HepG2 (cell line): ENCODE measurements around the gene FAM111A. TPM values are rescaled to one million over a fixed set of nuclear protein-coding genes. Genes with fewer than 3 reads are reported as not detected.

Experiments
- CCAR2 ChIP-seq: fragments of 200-400 bp; formaldehyde crosslinking; optimal IDR thresholded peaks from 2 replicates; pipeline ENCODE3; 2018; ENCODE audit warnings: low read depth, mild to moderate bottlenecking, low read length, moderate library complexity
- E2F2 ChIP-seq: sonication (generic); formaldehyde crosslinking; IDR thresholded peaks from 2 replicates; pipeline ENCODE4 v1.4.0; 2020; ENCODE audit warnings: missing genetic modification reagents, borderline replicate concordance
- FOXA3 ChIP-seq: IDR thresholded peaks from 2 replicates; pipeline ENCODE4 v1.6.1; 2016; ENCODE audit warnings: missing genetic modification reagents, missing compliant biosample characterization
- KAT2B ChIP-seq: fragments of 150-350 bp; IDR thresholded peaks from 2 replicates; pipeline ENCODE4 v1.6.1; 2014; ENCODE audit warnings: low read depth, low read length, borderline replicate concordance
- NBN ChIP-seq: fragments of 450-650 bp; conservative IDR thresholded peaks from 2 replicates; pipeline ENCODE4 v1.6.1; 2017
- NFATC3 ChIP-seq: sonication (generic); formaldehyde crosslinking; IDR thresholded peaks from 2 replicates; pipeline ENCODE4 v1.5.1; 2020; ENCODE audit warnings: mild to moderate bottlenecking, missing genetic modification reagents
- PHF20 ChIP-seq: sonication (generic); formaldehyde crosslinking; IDR thresholded peaks from 2 replicates; pipeline ENCODE4 v1.5.0; 2020; ENCODE audit warnings: mild to moderate bottlenecking, missing genetic modification reagents
- RXRB ChIP-seq: IDR thresholded peaks from 2 replicates; pipeline ENCODE4 v1.6.1; 2016; ENCODE audit warnings: borderline replicate concordance, missing genetic modification reagents, missing compliant biosample characterization
- SMAD9 ChIP-seq: sonication (generic); formaldehyde crosslinking; IDR thresholded peaks from 2 replicates; pipeline ENCODE4 v1.5.1; 2020; ENCODE audit warnings: mild to moderate bottlenecking, missing genetic modification reagents
- SOX6 ChIP-seq, 2 experiments: fragments of 450-650 bp in 1 of 2; sonication (generic) in 1 of 2; formaldehyde crosslinking in 1 of 2; IDR thresholded peaks; 2 replicates each; pipeline versions ENCODE4 v1.4.0 to v1.6.1; 2017 to 2020; ENCODE audit warnings: antibody characterized with exemption in 1 of 2, mild to moderate bottlenecking in 1 of 2, missing genetic modification reagents in 1 of 2
- TAF15 ChIP-seq: fragments of 200-400 bp; formaldehyde crosslinking; IDR thresholded peaks from one replicate; pipeline ENCODE4 v1.6.1; 2018; ENCODE audit warnings: mild to moderate bottlenecking, low read depth, low read length; ENCODE audit not compliant: poor library complexity, severe bottlenecking
- TARDBP ChIP-seq: sonication (generic); formaldehyde crosslinking; IDR thresholded peaks from 2 replicates; pipeline ENCODE4 v1.8.0; 2022; ENCODE audit warnings: mild to moderate bottlenecking, missing genetic modification reagents
- TRIM22 ChIP-seq: fragments of 450-650 bp; IDR thresholded peaks from 2 replicates; pipeline ENCODE4 v1.6.1; 2017
- ZKSCAN8 ChIP-seq: IDR thresholded peaks from 2 replicates; pipeline ENCODE4 v1.6.1; 2016; ENCODE audit warnings: borderline replicate concordance, missing genetic modification reagents, missing compliant biosample characterization
- ZNF101 ChIP-seq: sonication (generic); formaldehyde crosslinking; IDR thresholded peaks from 2 replicates; pipeline ENCODE4 v1.4.0; 2020; ENCODE audit warnings: mild to moderate bottlenecking, low read depth, missing genetic modification reagents, borderline replicate concordance
- ZNF256 ChIP-seq: sonication (generic); formaldehyde crosslinking; conservative IDR thresholded peaks from 2 replicates; pipeline ENCODE4 v1.4.0; 2020; ENCODE audit warnings: missing genetic modification reagents
- ZNF331 ChIP-seq: sonication (generic); formaldehyde crosslinking; IDR thresholded peaks from 2 replicates; pipeline ENCODE4 v1.4.0; 2020; ENCODE audit warnings: missing genetic modification reagents
- ZNF549 ChIP-seq: sonication (generic); formaldehyde crosslinking; IDR thresholded peaks from 2 replicates; pipeline ENCODE4 v1.5.0; 2020; ENCODE audit warnings: missing genetic modification reagents
- ZNF607 ChIP-seq: sonication (generic); formaldehyde crosslinking; IDR thresholded peaks from 2 replicates; pipeline ENCODE4 v1.5.1; 2020; ENCODE audit warnings: missing genetic modification reagents, mild to moderate bottlenecking, borderline replicate concordance
- ZNF619 ChIP-seq: sonication (generic); formaldehyde crosslinking; IDR thresholded peaks from 2 replicates; pipeline ENCODE4 v1.4.0; 2020; ENCODE audit warnings: mild to moderate bottlenecking, missing genetic modification reagents
- ZNF883 ChIP-seq: sonication (generic); formaldehyde crosslinking; IDR thresholded peaks from 2 replicates; pipeline ENCODE4 v1.5.1; 2020; ENCODE audit warnings: mild to moderate bottlenecking, missing genetic modification reagents; ENCODE audit errors: not compliant biosample characterization
- polyA plus RNA-seq, 8 experiments: library from polyadenylated mRNA; depleted of rRNA in 3 of 8; stranded (reverse) in 7 of 8; unstranded in 1 of 8; fragments of >200 nt; fragmentation: Illumina TruSeq in 4 of 8; extraction: Trizol in 4 of 8; gene quantifications; 2 replicates each; pipeline versions ENCODE4 v1.2.1 to v1.2.3, GENCODE V29; 2011 to 2016; ENCODE audit warnings: low read depth in 4 of 8, missing spikeins in 1 of 8, mixed read lengths in 1 of 8; ENCODE audit not compliant: insufficient read depth in 1 of 8
- total RNA-seq, 5 experiments: library from RNA; depleted of rRNA; stranded (reverse); fragments of >200 nt; fragmentation: Illumina TruSeq; extraction: Trizol; gene quantifications; 2 replicates each; pipeline ENCODE4 v1.2.3, GENCODE V29; 2016; ENCODE audit warnings: low read depth in 1 of 5
- TF ChIP-seq, protein P1 (sequence below): sonication (generic); formaldehyde crosslinking; IDR thresholded peaks from 2 replicates; pipeline ENCODE4 v1.4.0; 2020; ENCODE audit warnings: missing genetic modification reagents
- TF ChIP-seq, protein P2 (sequence below): sonication (generic); formaldehyde crosslinking; IDR thresholded peaks from 2 replicates; pipeline ENCODE4 v1.8.0; 2022; ENCODE audit warnings: mild to moderate bottlenecking, missing genetic modification reagents, moderate library complexity
- TF ChIP-seq, protein P3 (sequence below): sonication (generic); formaldehyde crosslinking; IDR thresholded peaks from 2 replicates; pipeline ENCODE4 v1.5.0; 2020; ENCODE audit warnings: mild to moderate bottlenecking, missing genetic modification reagents

FAM111A gene
- total and polyA plus RNA-seq, 2 of the 13 experiments (the other 11 are each of a cell fraction or from before 2014, with no cell fraction given), result 3.2 to 13.5 TPM

DNA sequence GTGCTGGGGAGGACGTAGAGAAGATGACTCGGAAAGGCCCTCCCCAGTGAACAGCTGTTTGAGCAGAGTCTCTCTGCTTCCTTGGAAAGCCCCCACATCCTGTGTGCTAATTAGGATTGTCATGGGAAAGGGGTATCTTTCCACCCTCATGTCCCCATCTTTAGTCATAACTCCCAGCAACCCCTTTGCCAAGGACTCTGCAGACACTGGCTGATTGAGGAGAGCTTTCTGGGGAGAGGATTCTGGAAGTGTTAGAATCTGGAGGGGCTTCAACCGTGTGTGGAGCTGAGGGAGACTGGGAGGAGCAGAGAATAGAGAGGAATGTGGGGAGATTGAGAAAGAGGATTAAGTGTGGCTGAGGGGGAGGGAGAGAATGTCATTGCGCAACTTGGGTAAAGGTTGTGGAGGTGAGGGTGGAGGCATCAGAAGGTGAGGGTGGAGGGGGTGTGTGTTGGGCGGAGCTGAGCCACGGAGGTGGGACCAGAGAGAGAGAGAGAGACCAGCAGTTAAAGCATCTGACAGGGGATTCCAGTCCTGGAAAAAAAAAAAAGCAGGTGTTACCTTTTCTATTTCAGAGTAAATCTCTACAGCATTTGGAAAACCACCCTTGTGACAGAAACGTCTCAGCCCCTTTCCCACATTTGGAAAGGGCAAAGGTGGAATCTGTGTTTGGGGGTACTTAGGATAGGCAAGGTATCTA, 31.5 kb downstream of the FAM111A start (continued):
- TF ChIP-seq, protein P1, sequence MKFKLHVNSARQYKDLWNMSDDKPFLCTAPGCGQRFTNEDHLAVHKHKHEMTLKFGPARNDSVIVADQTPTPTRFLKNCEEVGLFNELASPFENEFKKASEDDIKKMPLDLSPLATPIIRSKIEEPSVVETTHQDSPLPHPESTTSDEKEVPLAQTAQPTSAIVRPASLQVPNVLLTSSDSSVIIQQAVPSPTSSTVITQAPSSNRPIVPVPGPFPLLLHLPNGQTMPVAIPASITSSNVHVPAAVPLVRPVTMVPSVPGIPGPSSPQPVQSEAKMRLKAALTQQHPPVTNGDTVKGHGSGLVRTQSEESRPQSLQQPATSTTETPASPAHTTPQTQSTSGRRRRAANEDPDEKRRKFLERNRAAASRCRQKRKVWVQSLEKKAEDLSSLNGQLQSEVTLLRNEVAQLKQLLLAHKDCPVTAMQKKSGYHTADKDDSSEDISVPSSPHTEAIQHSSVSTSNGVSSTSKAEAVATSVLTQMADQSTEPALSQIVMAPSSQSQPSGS (CRISPR knock-in tag), result 0 out of 2 replicates have a peak, but pooled peaks have one; percentile 21
- TF ChIP-seq E2F2 (CRISPR knock-in tag), result no peak
- TF ChIP-seq ZNF607, result no peak
- no peak for TF ChIP-seq SMAD9 (CRISPR knock-in tag)
- TF ChIP-seq PHF20, result no peak
- TF ChIP-seq KAT2B, result no peak
- TF ChIP-seq, protein P2, sequence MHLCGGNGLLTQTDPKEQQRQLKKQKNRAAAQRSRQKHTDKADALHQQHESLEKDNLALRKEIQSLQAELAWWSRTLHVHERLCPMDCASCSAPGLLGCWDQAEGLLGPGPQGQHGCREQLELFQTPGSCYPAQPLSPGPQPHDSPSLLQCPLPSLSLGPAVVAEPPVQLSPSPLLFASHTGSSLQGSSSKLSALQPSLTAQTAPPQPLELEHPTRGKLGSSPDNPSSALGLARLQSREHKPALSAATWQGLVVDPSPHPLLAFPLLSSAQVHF, result no peak
- TF ChIP-seq ZNF619, result no peak
- no peak for TF ChIP-seq ZNF101 (CRISPR knock-in tag)
- TF ChIP-seq RXRB (CRISPR knock-in tag), result peak; percentile 95
- TF ChIP-seq FOXA3, result peak; percentile 58; the same call in 1 of the 2 replicates
- TF ChIP-seq NFATC3 (CRISPR knock-in tag), result no peak
- no peak for TF ChIP-seq CCAR2
- peak; percentile 82 for TF ChIP-seq TARDBP (CRISPR knock-in tag)
- no peak for TF ChIP-seq ZKSCAN8 (CRISPR knock-in tag)
- peak; percentile 56; the same call in 1 of the 2 replicates for TF ChIP-seq ZNF331 (CRISPR knock-in tag)
- TF ChIP-seq TAF15, result no peak
- TF ChIP-seq NBN, result no peak
- TF ChIP-seq, protein P3, sequence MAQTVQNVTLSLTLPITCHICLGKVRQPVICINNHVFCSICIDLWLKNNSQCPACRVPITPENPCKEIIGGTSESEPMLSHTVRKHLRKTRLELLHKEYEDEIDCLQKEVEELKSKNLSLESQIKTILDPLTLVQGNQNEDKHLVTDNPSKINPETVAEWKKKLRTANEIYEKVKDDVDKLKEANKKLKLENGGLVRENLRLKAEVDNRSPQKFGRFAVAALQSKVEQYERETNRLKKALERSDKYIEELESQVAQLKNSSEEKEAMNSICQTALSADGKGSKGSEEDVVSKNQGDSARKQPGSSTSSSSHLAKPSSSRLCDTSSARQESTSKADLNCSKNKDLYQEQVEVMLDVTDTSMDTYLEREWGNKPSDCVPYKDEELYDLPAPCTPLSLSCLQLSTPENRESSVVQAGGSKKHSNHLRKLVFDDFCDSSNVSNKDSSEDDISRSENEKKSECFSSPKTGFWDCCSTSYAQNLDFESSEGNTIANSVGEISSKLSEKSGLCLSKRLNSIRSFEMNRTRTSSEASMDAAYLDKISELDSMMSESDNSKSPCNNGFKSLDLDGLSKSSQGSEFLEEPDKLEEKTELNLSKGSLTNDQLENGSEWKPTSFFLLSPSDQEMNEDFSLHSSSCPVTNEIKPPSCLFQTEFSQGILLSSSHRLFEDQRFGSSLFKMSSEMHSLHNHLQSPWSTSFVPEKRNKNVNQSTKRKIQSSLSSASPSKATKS (CRISPR knock-in tag), result no peak
- no peak for TF ChIP-seq ZNF256 (CRISPR knock-in tag)
- no peak for TF ChIP-seq ZNF883 (CRISPR knock-in tag)
- TF ChIP-seq ZNF549 (CRISPR knock-in tag), result no peak
- TF ChIP-seq TRIM22, result no peak
- no peak for TF ChIP-seq SOX6 (IDR thresholded peaks at IDR 0.05)
- peak; percentile 83 for TF ChIP-seq SOX6 (CRISPR knock-in tag; IDR thresholded peaks at IDR 0.05)
